ENCODE results near the gene CEP97.
A peak's percentile ranks its signal among the peaks of the same experiment; 100 is the strongest.
"Not testable (repeated sequence)": the region's sequence is repeated elsewhere in the genome, so short reads cannot be mapped to it uniquely, and the experiment has no call there.

The CEP97 gene

DNA sequence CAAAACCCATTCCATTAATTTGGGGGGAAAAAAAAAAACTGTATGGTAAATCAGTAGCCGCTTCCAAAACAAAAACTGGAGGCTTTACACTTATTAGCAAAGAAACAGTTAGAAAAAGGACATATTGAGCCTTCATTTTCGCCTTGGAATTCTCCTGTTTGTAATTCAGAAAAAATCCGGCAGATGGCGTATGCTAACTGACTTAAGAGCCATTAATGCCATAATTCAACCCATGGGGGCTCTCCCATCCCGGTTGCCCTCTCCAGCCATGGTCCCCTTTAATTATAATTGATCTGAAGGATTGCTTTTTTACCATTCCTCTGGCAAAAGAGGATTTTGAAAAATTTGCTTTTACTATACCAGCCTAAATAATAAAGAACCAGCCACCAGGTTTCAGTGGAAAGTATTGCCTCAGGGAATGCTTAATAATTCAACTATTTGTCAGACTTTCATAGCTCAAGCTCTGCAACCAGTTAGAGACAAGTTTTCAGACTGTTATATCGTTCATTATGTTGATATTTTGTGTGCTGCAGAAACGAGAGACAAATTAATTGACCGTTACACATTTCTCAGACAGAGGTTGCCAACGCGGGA, 28.5 kb upstream of the CEP97 start:
- no peaks in the 10 kb centered on the region for H4K20me1 ChIP-seq
- H3K27ac ChIP-seq = no peak overlapping the region
- H3K36me3 ChIP-seq = no peaks in the 10 kb centered on the region
- H3K9ac ChIP-seq = no peak overlapping the region
- no peak overlapping the region for H3K4me3 ChIP-seq
- H3K4me1 ChIP-seq = peaks cover 0 to 5% (median 2%) of the 10 kb centered on the region in 10 experiments; a peak in 10 of 20 replicates
- no peak overlapping the region for H3K4me2 ChIP-seq
- H3K27me3 ChIP-seq = no peaks in the 10 kb centered on the region
- H3K9me3 ChIP-seq (replicated peaks in 1 of 11) = no peaks in the 10 kb centered on the region
- TF ChIP-seq Cebpa-rat (IDR thresholded peaks at IDR 0.05) = no peak

DNA sequence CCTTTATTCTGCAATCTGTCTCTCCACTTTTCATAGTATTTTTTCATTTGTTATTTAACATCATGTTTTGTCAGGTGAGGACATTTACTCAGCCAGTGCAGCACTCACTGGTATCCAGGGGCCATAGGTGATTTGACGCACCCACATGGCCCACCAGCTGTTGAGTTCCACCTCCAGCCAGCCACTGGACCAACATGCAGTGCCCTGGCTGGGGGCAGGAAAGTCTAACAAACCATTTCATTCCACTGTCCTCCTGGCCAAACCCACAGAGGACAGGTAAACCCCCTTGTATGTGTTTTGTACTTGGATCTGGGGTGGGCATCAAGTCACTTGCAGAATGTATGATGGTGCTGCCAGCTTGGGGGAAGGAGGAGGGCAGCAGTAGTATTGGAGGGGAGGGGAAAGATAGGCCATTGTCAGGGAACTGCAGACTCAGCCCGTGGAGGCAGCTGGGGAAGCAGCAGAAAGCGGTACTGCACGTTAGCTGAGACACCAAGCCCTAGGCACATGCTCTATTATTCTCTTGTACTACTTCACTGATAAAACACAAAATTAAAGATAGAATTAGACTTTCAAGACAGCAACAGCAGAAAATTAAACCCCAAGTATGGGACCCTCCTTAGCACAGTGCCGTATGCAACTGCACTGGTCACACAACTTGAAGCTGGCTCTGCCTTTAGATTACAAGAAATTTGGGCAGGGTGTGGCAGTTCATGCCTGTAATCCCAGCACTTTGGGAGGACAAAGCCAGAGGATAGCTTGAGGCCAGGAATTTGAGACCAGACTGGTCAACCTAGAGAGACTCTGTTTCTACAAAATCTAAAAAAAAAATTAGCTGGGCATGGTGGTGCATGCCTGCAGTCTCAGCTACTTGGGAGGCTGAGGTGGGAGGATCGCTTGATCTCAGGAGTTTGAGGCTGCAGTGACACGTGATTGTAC, 22.4 kb upstream of the CEP97 start:
- Histone ChIP-seq H3K4me1 (no peaks in the 10 kb centered on the region), H4K20me1 (no peaks in the 10 kb centered on the region), H3K9ac (no peak overlapping the region), H3K36me3 (no peaks in the 10 kb centered on the region), H3K4me3 (no peak overlapping the region), H3K4me2 (no peak overlapping the region), H3K27ac (no peak overlapping the region), H3K9me3 (replicated peaks in 1 of 11) (no peaks in the 10 kb centered on the region), H3K27me3 (no peaks in the 10 kb centered on the region)
- TF ChIP-seq Cebpa-rat (IDR thresholded peaks at IDR 0.05) = no peak

DNA sequence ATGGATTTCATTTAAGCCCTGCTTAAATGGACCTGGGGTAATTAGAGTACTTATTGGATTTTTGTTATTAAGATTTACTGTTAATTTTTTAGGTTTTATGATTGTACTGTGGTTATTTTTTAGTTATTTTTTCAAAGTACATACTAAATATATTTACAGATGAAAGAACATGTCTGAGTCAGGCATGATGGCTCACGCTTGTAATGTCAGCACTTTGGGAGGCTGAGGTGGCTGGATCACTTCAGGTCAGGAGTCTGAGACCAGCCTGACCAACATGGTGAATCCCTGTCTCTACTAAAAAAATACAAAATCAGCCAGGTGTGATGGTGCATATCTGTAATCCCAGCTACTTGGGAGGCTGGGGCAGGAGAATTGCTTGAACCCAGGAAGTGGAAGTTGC, 21.7 kb upstream of the CEP97 start:
- H3K9ac ChIP-seq = no peak overlapping the region
- H3K27ac ChIP-seq = no peak overlapping the region
- no peaks in the 10 kb centered on the region for H3K4me1 ChIP-seq
- no peaks in the 10 kb centered on the region for H3K9me3 ChIP-seq (replicated peaks in 1 of 11)
- no peak for TF ChIP-seq Cebpa-rat (IDR thresholded peaks at IDR 0.05)
- no peaks in the 10 kb centered on the region for H3K36me3 ChIP-seq
- no peaks in the 10 kb centered on the region for H4K20me1 ChIP-seq
- no peak overlapping the region for H3K4me2 ChIP-seq
- H3K4me3 ChIP-seq = no peak overlapping the region
- no peaks in the 10 kb centered on the region for H3K27me3 ChIP-seq

- Histone ChIP-seq H3K9ac (no peak overlapping the region), H4K20me1 (no peaks in the 10 kb centered on the region), H3K27ac (no peak overlapping the region), H3K9me3 (replicated peaks in 1 of 11) (no peaks in the 10 kb centered on the region), H3K4me3 (no peak overlapping the region), H3K4me1 (no peaks in the 10 kb centered on the region), H3K4me2 (no peak overlapping the region), H3K27me3 (no peaks in the 10 kb centered on the region), H3K36me3 (no peaks in the 10 kb centered on the region)
- no peak for TF ChIP-seq Cebpa-rat (IDR thresholded peaks at IDR 0.05)
Measured at GRCh38 chr3:101703169-101703568, 21.2 kb upstream of the CEP97 start.

DNA sequence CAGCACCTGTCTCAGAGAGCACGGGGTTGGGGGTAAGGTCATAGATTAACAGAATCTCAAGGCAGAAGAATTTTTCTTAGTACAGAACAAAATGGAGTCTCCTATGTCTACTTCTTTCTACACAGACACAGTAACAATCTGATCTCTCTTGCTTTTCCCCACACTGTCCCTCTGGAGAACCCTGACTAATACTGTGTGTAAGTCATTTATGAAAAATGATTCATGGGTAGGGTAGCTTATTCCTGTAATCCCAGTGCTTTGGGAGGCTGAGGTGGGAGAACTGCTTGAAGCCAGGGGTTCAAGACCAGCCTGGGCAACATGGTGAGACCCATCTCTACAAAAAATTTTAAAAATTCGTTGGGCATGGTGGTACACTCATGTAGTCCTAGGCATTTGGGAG, 19.8 kb upstream of the CEP97 start:
- H3K27ac ChIP-seq; H3K4me2 ChIP-seq; H3K36me3 ChIP-seq; H3K9ac ChIP-seq; H3K4me3 ChIP-seq; H4K20me1 ChIP-seq; H3K9me3 ChIP-seq (replicated peaks in 1 of 11); H3K4me1 ChIP-seq; H3K27me3 ChIP-seq: not testable (repeated sequence)

DNA sequence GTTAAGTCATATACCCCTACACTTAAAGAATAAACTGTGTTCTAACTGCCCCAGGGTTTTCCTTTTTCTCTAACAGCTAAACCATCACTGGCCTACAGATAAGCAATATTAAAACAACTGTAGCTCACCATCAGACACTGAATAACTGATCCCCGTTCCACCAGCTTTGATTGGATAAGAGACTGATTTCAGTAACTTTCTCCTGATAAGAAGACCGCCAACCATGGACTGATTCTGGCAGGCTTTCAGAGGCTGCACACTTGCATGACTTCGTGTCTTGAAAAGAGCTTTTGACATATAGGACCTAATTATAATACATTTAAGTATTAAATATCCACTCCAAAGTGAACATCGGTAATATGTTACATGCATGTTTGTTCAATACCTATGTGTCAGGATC, 15.3 kb upstream of the CEP97 start:
- Histone ChIP-seq H3K4me1 (no peaks in the 10 kb centered on the region), H3K4me3 (no peak overlapping the region), H3K36me3 (no peaks in the 10 kb centered on the region), H3K27ac (no peak overlapping the region), H4K20me1 (no peaks in the 10 kb centered on the region), H3K4me2 (no peak overlapping the region), H3K9ac (no peak overlapping the region), H3K27me3 (no peaks in the 10 kb centered on the region), H3K9me3 (replicated peaks in 1 of 11) (no peaks in the 10 kb centered on the region)
- no peak for TF ChIP-seq Cebpa-rat (IDR thresholded peaks at IDR 0.05)

GRCh38 chr3:101718455-101718854, 6.0 kb upstream of the CEP97 start:
- Histone ChIP-seq H3K27ac (no peak overlapping the region), H3K4me3 (no peak overlapping the region)
- TF ChIP-seq Cebpa-rat (IDR thresholded peaks at IDR 0.05) = no peak

DNA sequence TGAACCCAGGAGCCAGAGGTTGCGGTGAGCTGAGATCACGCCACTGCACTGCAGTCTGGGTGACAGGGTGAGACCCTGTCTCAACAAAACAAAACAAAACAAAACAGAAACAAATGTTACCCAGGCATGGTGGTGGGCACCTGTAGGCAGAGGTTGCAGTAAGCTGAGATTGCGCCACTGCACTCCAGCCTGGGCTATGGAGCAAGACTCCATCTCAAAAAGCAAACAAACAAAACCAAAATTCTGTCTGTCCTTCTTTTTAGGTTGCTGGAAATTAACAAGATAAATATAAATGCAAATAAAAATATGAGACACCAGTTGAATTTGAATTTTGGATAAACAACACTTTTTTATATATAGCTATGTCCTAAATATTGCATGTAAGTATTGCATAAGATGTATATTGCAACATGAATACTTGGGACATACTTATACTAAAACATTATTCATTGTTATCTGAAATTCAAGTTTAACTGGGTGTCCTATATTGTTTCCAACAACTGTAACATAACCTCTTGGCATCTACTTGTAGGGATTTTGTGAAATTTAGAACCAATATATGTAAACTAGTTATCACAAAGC, 4.7 kb upstream of the CEP97 start:
- Histone ChIP-seq H3K4me3 (no peak overlapping the region), H3K27me3 (no peaks in the 10 kb centered on the region), H3K9ac (no peak overlapping the region), H3K9me3 (replicated peaks in 1 of 11) (no peaks in the 10 kb centered on the region), H3K4me2 (peak overlapping the region in 6 of 11 experiments; percentile 17 to 87 (median 64); a peak in 10 of 22 replicates), H3K27ac (peak overlapping the region in 3 of 11 experiments; percentile 13 to 68 (median 29); a peak in 7 of 22 replicates), H3K36me3 (no peaks in the 10 kb centered on the region), H4K20me1 (no peaks in the 10 kb centered on the region), H3K4me1 (peaks cover 21 to 42% (median 33%) of the 10 kb centered on the region in 10 experiments)
- peak in 5 of 11 experiments; percentile 39 to 73 (median 59); a peak in 5 of 22 replicates for TF ChIP-seq Cebpa-rat (IDR thresholded peaks at IDR 0.05)

More at GRCh38 chr3:101718455-101718854, 6.0 kb upstream of the CEP97 start:
- H3K9me3 ChIP-seq (replicated peaks in 1 of 11) = no peaks in the 10 kb centered on the region
- H3K9ac ChIP-seq = no peak overlapping the region
- H3K4me1 ChIP-seq = peaks cover 21 to 36% (median 28%) of the 10 kb centered on the region in 10 experiments
- H3K36me3 ChIP-seq = no peaks in the 10 kb centered on the region
- H4K20me1 ChIP-seq = no peaks in the 10 kb centered on the region
- H3K4me2 ChIP-seq = no peak overlapping the region
- H3K27me3 ChIP-seq = no peaks in the 10 kb centered on the region

Data from BLaER1 treated with 17β-estradiol and CSF1 and Interleukin-3, amounts not matched to agents 10 nM and 100 nM (cell line).